MM.1S (cell line): ENCODE data around the gene FADD.

ENCODE experiments used
- CTCF ChIP-seq: fragments of 300-600 bp; sonication (generic); IDR thresholded peaks from 2 replicates; pipeline ENCODE4 v1.5.1; 2016; ENCODE audit warnings: antibody characterized with exemption, low read length, mixed read lengths
- EZH2 ChIP-seq: fragments of 300-600 bp; sonication (generic); optimal IDR thresholded peaks from 2 replicates; pipeline ENCODE3; 2017; ENCODE audit warnings: low read depth, mild to moderate bottlenecking, antibody characterized with exemption, low read length, mixed read lengths
- EZH2phosphoT487 ChIP-seq: fragments of 300-600 bp; sonication (generic); IDR thresholded peaks from 2 replicates; pipeline ENCODE4 v1.6.1; 2018; ENCODE audit warnings: antibody characterized with exemption, low read length

GRCh38 chr11:70244698-70245097 lies 41.6 kb downstream of the FADD start:
- TF ChIP-seq CTCF (no peak), EZH2 (no peak), EZH2phosphoT487 (no peak)
